Erythroblast (primary cell): ENCODE measurements around the gene AFAP1.

Experiments used
- GATA1 ChIP-seq: IDR thresholded peaks from 2 replicates; pipeline ENCODE4 v1.6.1; 2011; ENCODE audit warnings: low read depth, mild to moderate bottlenecking, control low read depth, low read length, moderate library complexity
- POLR2A ChIP-seq: IDR thresholded peaks from 2 replicates; pipeline ENCODE4 v1.6.1; 2011; ENCODE audit warnings: mild to moderate bottlenecking, low read length

DNA sequence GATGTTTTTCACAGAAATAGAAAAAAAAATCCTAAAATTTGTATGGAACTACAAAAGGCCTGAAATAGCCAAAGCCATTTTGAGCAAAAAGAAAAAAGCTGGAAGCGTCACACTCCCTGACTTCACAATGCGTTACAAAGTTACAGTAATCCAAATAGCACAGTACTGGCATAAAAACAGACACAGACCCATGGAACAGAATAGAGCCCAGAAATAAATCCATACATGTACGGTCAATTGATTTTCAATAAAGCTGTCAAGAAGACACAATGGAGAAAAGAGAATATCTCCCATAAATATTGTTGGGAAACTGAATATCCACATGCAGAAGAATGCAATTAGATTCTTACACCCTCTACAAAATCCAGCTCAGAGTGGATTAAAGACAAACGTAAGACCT lies 208.2 kb downstream of the AFAP1 start:
- TF ChIP-seq POLR2A (no peak), GATA1 (no peak)
